ENCODE data around the gene GEN1.

DNA sequence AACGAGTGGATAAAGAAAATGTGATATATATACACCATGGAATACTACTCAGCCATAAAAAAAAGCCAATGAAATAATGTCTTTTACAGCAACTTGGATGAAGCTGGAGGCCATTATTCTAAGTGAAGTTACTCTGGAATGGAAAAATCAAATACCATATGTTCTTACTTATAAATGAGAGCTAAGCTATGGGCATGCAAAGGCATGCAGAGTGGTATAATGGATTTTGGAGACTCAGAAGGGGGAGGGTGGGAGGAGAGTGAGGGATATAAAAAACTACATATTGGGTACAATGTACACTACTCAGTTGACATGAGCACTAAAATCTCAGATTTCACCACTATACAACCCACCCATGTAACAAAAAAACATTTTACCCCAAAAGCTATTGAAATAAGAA, 60.7 kb downstream of the GEN1 start:
- TF ChIP-seq, protein P1, sequence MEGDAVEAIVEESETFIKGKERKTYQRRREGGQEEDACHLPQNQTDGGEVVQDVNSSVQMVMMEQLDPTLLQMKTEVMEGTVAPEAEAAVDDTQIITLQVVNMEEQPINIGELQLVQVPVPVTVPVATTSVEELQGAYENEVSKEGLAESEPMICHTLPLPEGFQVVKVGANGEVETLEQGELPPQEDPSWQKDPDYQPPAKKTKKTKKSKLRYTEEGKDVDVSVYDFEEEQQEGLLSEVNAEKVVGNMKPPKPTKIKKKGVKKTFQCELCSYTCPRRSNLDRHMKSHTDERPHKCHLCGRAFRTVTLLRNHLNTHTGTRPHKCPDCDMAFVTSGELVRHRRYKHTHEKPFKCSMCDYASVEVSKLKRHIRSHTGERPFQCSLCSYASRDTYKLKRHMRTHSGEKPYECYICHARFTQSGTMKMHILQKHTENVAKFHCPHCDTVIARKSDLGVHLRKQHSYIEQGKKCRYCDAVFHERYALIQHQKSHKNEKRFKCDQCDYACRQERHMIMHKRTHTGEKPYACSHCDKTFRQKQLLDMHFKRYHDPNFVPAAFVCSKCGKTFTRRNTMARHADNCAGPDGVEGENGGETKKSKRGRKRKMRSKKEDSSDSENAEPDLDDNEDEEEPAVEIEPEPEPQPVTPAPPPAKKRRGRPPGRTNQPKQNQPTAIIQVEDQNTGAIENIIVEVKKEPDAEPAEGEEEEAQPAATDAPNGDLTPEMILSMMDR (IDR thresholded peaks at IDR 0.05), result no peak
- TF ChIP-seq MLX (CRISPR knock-in tag; IDR thresholded peaks at IDR 0.05), result no peak
- no peak for TF ChIP-seq CREB1 (CRISPR knock-in tag; IDR thresholded peaks at IDR 0.05)
- no peak for TF ChIP-seq JUN (CRISPR knock-in tag; IDR thresholded peaks at IDR 0.05)
- TF ChIP-seq, protein P2, sequence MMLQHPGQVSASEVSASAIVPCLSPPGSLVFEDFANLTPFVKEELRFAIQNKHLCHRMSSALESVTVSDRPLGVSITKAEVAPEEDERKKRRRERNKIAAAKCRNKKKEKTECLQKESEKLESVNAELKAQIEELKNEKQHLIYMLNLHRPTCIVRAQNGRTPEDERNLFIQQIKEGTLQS (CRISPR knock-in tag; conservative IDR thresholded peaks at IDR 0.05), result no peak
- TF ChIP-seq ZNF219 (CRISPR knock-in tag; IDR thresholded peaks at IDR 0.05; ENCODE audit: borderline replicate concordance), result no peak
- TF ChIP-seq, protein P3, sequence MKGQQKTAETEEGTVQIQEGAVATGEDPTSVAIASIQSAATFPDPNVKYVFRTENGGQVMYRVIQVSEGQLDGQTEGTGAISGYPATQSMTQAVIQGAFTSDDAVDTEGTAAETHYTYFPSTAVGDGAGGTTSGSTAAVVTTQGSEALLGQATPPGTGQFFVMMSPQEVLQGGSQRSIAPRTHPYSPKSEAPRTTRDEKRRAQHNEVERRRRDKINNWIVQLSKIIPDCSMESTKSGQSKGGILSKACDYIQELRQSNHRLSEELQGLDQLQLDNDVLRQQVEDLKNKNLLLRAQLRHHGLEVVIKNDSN (CRISPR knock-in tag; IDR thresholded peaks at IDR 0.05), result no peak
- no peak for TF ChIP-seq ZBTB21 (CRISPR knock-in tag; IDR thresholded peaks at IDR 0.05; ENCODE audit: borderline replicate concordance)
- TF ChIP-seq FOXP1 (CRISPR knock-in tag; IDR thresholded peaks at IDR 0.05; ENCODE audit: borderline replicate concordance), result no peak
- TF ChIP-seq, protein P4, sequence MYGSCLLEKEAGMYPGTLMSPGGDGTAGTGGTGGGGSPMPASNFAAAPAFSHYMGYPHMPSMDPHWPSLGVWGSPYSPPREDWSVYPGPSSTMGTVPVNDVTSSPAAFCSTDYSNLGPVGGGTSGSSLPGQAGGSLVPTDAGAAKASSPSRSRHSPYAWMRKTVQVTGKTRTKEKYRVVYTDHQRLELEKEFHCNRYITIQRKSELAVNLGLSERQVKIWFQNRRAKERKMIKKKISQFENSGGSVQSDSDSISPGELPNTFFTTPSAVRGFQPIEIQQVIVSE (CRISPR knock-in tag; IDR thresholded peaks at IDR 0.05; ENCODE audit: borderline replicate concordance), result no peak
- TF ChIP-seq, protein P5, sequence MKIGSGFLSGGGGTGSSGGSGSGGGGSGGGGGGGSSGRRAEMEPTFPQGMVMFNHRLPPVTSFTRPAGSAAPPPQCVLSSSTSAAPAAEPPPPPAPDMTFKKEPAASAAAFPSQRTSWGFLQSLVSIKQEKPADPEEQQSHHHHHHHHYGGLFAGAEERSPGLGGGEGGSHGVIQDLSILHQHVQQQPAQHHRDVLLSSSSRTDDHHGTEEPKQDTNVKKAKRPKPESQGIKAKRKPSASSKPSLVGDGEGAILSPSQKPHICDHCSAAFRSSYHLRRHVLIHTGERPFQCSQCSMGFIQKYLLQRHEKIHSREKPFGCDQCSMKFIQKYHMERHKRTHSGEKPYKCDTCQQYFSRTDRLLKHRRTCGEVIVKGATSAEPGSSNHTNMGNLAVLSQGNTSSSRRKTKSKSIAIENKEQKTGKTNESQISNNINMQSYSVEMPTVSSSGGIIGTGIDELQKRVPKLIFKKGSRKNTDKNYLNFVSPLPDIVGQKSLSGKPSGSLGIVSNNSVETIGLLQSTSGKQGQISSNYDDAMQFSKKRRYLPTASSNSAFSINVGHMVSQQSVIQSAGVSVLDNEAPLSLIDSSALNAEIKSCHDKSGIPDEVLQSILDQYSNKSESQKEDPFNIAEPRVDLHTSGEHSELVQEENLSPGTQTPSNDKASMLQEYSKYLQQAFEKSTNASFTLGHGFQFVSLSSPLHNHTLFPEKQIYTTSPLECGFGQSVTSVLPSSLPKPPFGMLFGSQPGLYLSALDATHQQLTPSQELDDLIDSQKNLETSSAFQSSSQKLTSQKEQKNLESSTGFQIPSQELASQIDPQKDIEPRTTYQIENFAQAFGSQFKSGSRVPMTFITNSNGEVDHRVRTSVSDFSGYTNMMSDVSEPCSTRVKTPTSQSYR (CRISPR knock-in tag; IDR thresholded peaks at IDR 0.05), result no peak
- TF ChIP-seq PRDM15 (CRISPR knock-in tag; IDR thresholded peaks at IDR 0.05), result no peak

Measured in WTC11 (cell line).